DOHH2 (cell line): ENCODE data around the gene CIART.

ENCODE experiments used
- EZH2phosphoT487 ChIP-seq: fragments of 200-600 bp; sonication (generic); IDR thresholded peaks from 2 replicates; pipeline ENCODE4 v1.6.1; 2017; ENCODE audit warnings: borderline replicate concordance, mild to moderate bottlenecking, antibody characterized with exemption, low read length, moderate library complexity, mixed read lengths
- TF ChIP-seq, protein P1 (sequence below): fragments of 200-600 bp; sonication (generic); IDR thresholded peaks from one replicate; pipeline ENCODE4 v1.5.1; 2014; ENCODE audit warnings: antibody characterized with exemption, mild to moderate bottlenecking, low read depth, low read length; ENCODE audit not compliant: poor library complexity, severe bottlenecking

DNA sequence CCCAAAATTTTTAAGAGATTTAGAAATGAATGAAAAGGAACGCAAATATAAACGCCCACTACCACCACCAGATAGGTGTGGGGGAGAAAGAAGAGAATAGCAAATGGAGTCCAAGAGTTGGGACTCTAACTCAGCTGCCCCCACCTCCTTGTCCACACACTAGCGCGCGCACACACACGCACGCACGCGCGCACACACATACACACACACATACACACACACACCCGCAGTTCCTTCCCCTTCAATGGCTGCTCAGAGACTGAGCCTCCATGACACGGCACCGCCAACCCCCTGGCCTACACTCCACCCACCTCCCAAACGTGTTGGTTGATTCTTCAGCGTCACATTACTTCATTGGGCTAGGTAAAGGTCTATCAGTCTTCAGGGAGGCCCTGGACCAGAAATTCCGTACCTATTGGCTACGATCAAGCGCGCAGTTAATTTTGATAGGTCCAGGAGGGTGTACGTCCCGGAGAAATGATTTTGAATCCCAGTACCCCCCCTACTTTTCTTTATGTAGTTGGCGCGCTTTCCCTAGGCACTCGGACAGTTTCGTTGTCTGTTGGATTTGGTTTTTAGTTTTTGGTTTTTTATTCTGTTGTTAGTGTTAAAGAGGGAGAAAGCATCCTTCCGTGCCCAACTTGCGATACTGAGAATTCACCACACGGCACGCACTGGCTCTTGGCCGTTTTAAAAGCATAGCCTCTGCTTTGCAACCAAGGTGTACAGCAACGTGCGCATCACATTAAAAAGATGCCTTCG lies 46.3 kb upstream of the CIART start, which contains the start of gene ANP32E:
- TF ChIP-seq, protein P1, sequence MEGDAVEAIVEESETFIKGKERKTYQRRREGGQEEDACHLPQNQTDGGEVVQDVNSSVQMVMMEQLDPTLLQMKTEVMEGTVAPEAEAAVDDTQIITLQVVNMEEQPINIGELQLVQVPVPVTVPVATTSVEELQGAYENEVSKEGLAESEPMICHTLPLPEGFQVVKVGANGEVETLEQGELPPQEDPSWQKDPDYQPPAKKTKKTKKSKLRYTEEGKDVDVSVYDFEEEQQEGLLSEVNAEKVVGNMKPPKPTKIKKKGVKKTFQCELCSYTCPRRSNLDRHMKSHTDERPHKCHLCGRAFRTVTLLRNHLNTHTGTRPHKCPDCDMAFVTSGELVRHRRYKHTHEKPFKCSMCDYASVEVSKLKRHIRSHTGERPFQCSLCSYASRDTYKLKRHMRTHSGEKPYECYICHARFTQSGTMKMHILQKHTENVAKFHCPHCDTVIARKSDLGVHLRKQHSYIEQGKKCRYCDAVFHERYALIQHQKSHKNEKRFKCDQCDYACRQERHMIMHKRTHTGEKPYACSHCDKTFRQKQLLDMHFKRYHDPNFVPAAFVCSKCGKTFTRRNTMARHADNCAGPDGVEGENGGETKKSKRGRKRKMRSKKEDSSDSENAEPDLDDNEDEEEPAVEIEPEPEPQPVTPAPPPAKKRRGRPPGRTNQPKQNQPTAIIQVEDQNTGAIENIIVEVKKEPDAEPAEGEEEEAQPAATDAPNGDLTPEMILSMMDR = peak; percentile 30
- no peak for TF ChIP-seq EZH2phosphoT487
